PC-3 (cell line): ENCODE measurements around the gene SNX19. TPM values are rescaled to one million over a fixed set of nuclear protein-coding genes. Genes with fewer than 3 reads are reported as not detected.

Source experiments
- ATAC-seq: fragments of 200-7000 bp; cut with Tn5 transposase; 2 replicates; pipeline ENCODE4 v1.9.1; 2020; ENCODE audit warnings: mild to moderate bottlenecking, moderate library complexity
- BruUV-seq: library from RNA; stranded (reverse); fragments of 400-500 nt; replicated peaks from 2 replicates; lab custom pipeline; 2021; lab: Mats Ljungman, UMichigan
- CTCF ChIA-PET: fragments of 300-600 bp; sonication (Branson Sonifier 250); formaldehyde crosslinking; loops from one replicate; lab custom pipeline; 2022; ENCODE audit warnings: antibody characterized with exemption; lab: Charles Lee
- POLR2A ChIA-PET: fragments of 300-600 bp; sonication (Branson Sonifier 250); formaldehyde crosslinking; loops from one replicate; lab custom pipeline; 2022; ENCODE audit warnings: antibody characterized with exemption; ENCODE audit not compliant: unreplicated experiment; lab: Charles Lee
- DNase-seq: peaks from one replicate; pipeline ENCODE4 v3.0.0-alpha.2; 2015
- H2AFZ ChIP-seq: fragments of 300-600 bp; sonication (generic); 2 replicates; pipeline ENCODE4 v1.6.0; 2016; ENCODE audit warnings: antibody characterized with exemption, low read length
- H3F3A ChIP-seq: fragments of 300-600 bp; sonication (generic); one replicate; pipeline ENCODE4 v1.6.0; 2017; ENCODE audit warnings: antibody characterized with exemption, low read length, control low read depth, mild to moderate bottlenecking; ENCODE audit not compliant: unreplicated experiment
- H3K27ac ChIP-seq: fragments of 300-600 bp; sonication (generic); 2 replicates; pipeline ENCODE4 v1.5.1; 2016; ENCODE audit warnings: mild to moderate bottlenecking, low read length
- H3K27me3 ChIP-seq: fragments of 300-600 bp; sonication (generic); 2 replicates; pipeline ENCODE4 v1.6.1; 2016; ENCODE audit warnings: low read length, mixed read lengths
- H3K36me3 ChIP-seq: fragments of 300-600 bp; sonication (generic); 2 replicates; pipeline ENCODE4 v1.6.1; 2016; ENCODE audit warnings: low read depth, mixed run types, low read length, mixed read lengths
- H3K4me1 ChIP-seq: fragments of 300-600 bp; sonication (generic); 2 replicates; pipeline ENCODE4 v1.5.1; 2016; ENCODE audit warnings: low read length; ENCODE audit not compliant: insufficient read depth
- H3K4me2 ChIP-seq: fragments of 300-600 bp; sonication (generic); 2 replicates; pipeline ENCODE4 v1.6.0; 2016; ENCODE audit warnings: low read length
- H3K4me3 ChIP-seq: fragments of 300-600 bp; sonication (generic); 2 replicates; pipeline ENCODE4 v1.5.1; 2016; ENCODE audit warnings: mild to moderate bottlenecking, low read length, mixed read lengths
- H3K79me2 ChIP-seq: fragments of 300-600 bp; sonication (generic); 2 replicates; pipeline ENCODE4 v1.6.1; 2017; ENCODE audit warnings: low read length, mixed read lengths
- H3K9ac ChIP-seq: fragments of 300-600 bp; sonication (generic); 2 replicates; pipeline ENCODE4 v1.6.0; 2016; ENCODE audit warnings: mild to moderate bottlenecking, low read length
- H3K9me2 ChIP-seq: fragments of 300-600 bp; sonication (generic); replicated peaks from 2 replicates; pipeline ENCODE4 v1.6.1; 2016; ENCODE audit warnings: mixed run types, low read length, mixed read lengths
- H3K9me3 ChIP-seq: fragments of 300-600 bp; sonication (generic); 2 replicates; pipeline ENCODE4 v1.6.1; 2016; ENCODE audit warnings: low read length, mixed read lengths
- H4K20me1 ChIP-seq: fragments of 300-600 bp; sonication (generic); 2 replicates; pipeline ENCODE4 v1.6.1; 2016; ENCODE audit warnings: low read length, mixed read lengths
- CTCF ChIP-seq: fragments of 300-600 bp; sonication (generic); conservative IDR thresholded peaks from 2 replicates; pipeline ENCODE4 v1.5.1; 2017; ENCODE audit warnings: antibody characterized with exemption, low read depth, mild to moderate bottlenecking, low read length
- EZH2 ChIP-seq: fragments of 300-600 bp; sonication (generic); IDR thresholded peaks from one replicate; pipeline ENCODE4 v1.6.1; 2017; ENCODE audit warnings: antibody characterized with exemption, mild to moderate bottlenecking, low read length; ENCODE audit not compliant: unreplicated experiment
- EZH2phosphoT487 ChIP-seq: fragments of 300-600 bp; sonication (generic); IDR thresholded peaks from 2 replicates; pipeline ENCODE4 v1.6.1; 2018; ENCODE audit warnings: mild to moderate bottlenecking, antibody characterized with exemption, low read length, borderline replicate concordance
- intact Hi-C: fragments of 100-400 bp; cut with micrococcal nuclease; formaldehyde crosslinking; loops from 2 replicates; pipeline ENCODE4 v1.9.0; 2023
- total RNA-seq: library from RNA; depleted of rRNA; stranded (reverse); fragments of >200 nt; gene quantifications from 2 replicates; pipeline ENCODE4 v1.2.3, GENCODE V29; 2014

SNX19 gene
- total RNA-seq, 1 experiment from 2014 or later: 66.4 TPM

- TF ChIP-seq EZH2phosphoT487 (no peak), CTCF (no peak), EZH2 (no peak)
- Histone ChIP-seq H3K4me1 (peaks cover 14% of the 10 kb centered on the region), H3F3A (no peaks in the 10 kb centered on the region), H3K79me2 (no peaks in the 10 kb centered on the region), H3K9ac (no peak overlapping the region), H3K36me3 (no peaks in the 10 kb centered on the region), H3K9me3 (no peaks in the 10 kb centered on the region), H3K27ac (no peak overlapping the region), H4K20me1 (no peaks in the 10 kb centered on the region), H3K4me2 (no peak overlapping the region), H3K27me3 (no peaks in the 10 kb centered on the region), H3K9me2 (no peaks in the 10 kb centered on the region), H3K4me3 (no peak overlapping the region), H2AFZ (no peak overlapping the region)
- DNase-seq (no peak), ATAC-seq (no peak)
- ChIA-PET POLR2A (no interaction called here), CTCF (no interaction called here)
- intact Hi-C loops: no loop called here
- BruUV-seq: no TSS peak
Observed at GRCh38 chr11:130854483-130854882, 61.8 kb downstream of the SNX19 start.

DNA sequence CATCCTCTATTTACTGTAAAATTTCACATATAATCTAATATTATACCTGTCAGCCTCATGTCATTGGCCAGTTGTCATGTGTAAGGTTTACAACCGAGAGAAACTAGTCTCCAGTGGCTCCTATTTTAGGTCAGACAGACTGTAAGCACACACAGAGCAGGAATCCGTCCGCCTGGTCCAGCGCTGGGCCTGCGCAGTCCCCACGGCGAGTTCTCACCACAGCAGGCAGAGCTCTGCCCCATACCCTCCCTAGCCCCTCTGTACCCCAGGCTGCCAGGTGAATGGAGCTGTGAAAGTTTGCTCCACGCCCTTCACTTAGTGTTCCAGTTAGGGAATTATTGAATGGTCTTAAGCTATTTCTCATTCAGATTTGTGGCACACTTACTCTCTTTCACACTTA is 63.7 kb downstream of the SNX19 start:
- Histone ChIP-seq H3K36me3 (no peaks in the 10 kb centered on the region), H3K4me3 (no peak overlapping the region), H2AFZ (no peak overlapping the region), H3K4me2 (no peak overlapping the region), H3K27me3 (no peaks in the 10 kb centered on the region), H3K4me1 (peaks cover 31% of the 10 kb centered on the region), H3K9me2 (no peaks in the 10 kb centered on the region), H3K9ac (no peak overlapping the region), H3K9me3 (no peaks in the 10 kb centered on the region), H3K27ac (no peak overlapping the region), H4K20me1 (no peaks in the 10 kb centered on the region), H3K79me2 (no peaks in the 10 kb centered on the region), H3F3A (peaks cover 4% of the 10 kb centered on the region)
- POLR2A ChIA-PET: no interaction called here
- no TSS peak for BruUV-seq
- CTCF ChIA-PET: no interaction called here
- DNase-seq (no peak), ATAC-seq (no peak)
- TF ChIP-seq EZH2phosphoT487 (no peak), CTCF (no peak), EZH2 (no peak)
- intact Hi-C loops: no loop called here

GRCh38 chr11:130850185-130850944 is 65.9 kb downstream of the SNX19 start:
- ChIA-PET CTCF (interaction anchor here (1.3 kb wide), 1 partner anchor 12 kb away, joined by 4 read pairs; no protein-coding TSS in a partner anchor), POLR2A (no interaction called here)
- H3K9ac ChIP-seq: peak overlapping the region; percentile 23; the same call in 1 of the 2 replicates
- intact Hi-C loops: no loop called here
- no peaks in the 10 kb centered on the region for H3K36me3 ChIP-seq
- no peak; the same call in 1 of the 2 replicates for ATAC-seq
- H3K27me3 ChIP-seq: no peaks in the 10 kb centered on the region
- H3K4me1 ChIP-seq: peaks cover 52% of the 10 kb centered on the region
- H4K20me1 ChIP-seq: no peaks in the 10 kb centered on the region
- H3K27ac ChIP-seq: peak overlapping the region; percentile 97
- H3K79me2 ChIP-seq: no peaks in the 10 kb centered on the region
- H3K4me3 ChIP-seq: no peak overlapping the region
- peak; percentile 55 for DNase-seq
- H2AFZ ChIP-seq: no peak overlapping the region; the same call in 1 of the 2 replicates
- TF ChIP-seq EZH2phosphoT487: no peak
- TF ChIP-seq CTCF: no peak
- no peak for TF ChIP-seq EZH2
- H3F3A ChIP-seq: peaks cover 15% of the 10 kb centered on the region
- peak overlapping the region; percentile 7; the same call in 1 of the 2 replicates for H3K4me2 ChIP-seq
- BruUV-seq: no TSS peak
- no peaks in the 10 kb centered on the region for H3K9me2 ChIP-seq
- no peaks in the 10 kb centered on the region for H3K9me3 ChIP-seq
